EH (cell line): ENCODE results near the gene IHH.
A peak's percentile ranks its signal among the peaks of the same experiment; 100 is the strongest.

Experiments
- DNase-seq: peaks from one replicate; pipeline ENCODE4 v3.0.0-alpha.2; 2015; ENCODE audit warnings: low read depth

Gene IHH

GRCh38 chr2:219073413-219074129 lies 12.8 kb upstream of the IHH start:
- DNase-seq: peak; percentile 64

GRCh38 chr2:219072741-219073250 lies 12.1 kb upstream of the IHH start:
- DNase-seq: no peak

- peak; percentile 44 for DNase-seq
Measured at GRCh38 chr2:219071131-219071816, 10.6 kb upstream of the IHH start.

- DNase-seq: no peak
Measured at GRCh38 chr2:219065484-219065883, 4.8 kb upstream of the IHH start.

GRCh38 chr2:219062081-219062480 lies 1.4 kb upstream of the IHH start:
- DNase-seq: no peak

- no peak for DNase-seq
Measured at GRCh38 chr2:219059725-219060682, 717 bp downstream of the IHH start.

GRCh38 chr2:219059375-219059724 lies 1.4 kb downstream of the IHH start:
- no peak for DNase-seq

- peak; percentile 56 for DNase-seq
Measured at GRCh38 chr2:219058541-219059374, 2.0 kb downstream of the IHH start.

- peak; percentile 61 for DNase-seq
Measured at GRCh38 chr2:219057709-219058540, 2.8 kb downstream of the IHH start.

GRCh38 chr2:219056896-219057708 lies 3.6 kb downstream of the IHH start:
- no peak for DNase-seq

- no peak for DNase-seq
Measured at GRCh38 chr2:219056176-219056895, 4.4 kb downstream of the IHH start.

- DNase-seq: no peak
Measured at GRCh38 chr2:219054956-219055903, 5.5 kb downstream of the IHH start.

GRCh38 chr2:219049282-219049681 lies 11.4 kb downstream of the IHH start:
- no peak for DNase-seq

- DNase-seq: peak; percentile 55
Measured at GRCh38 chr2:219045937-219046550, 14.7 kb downstream of the IHH start.

- DNase-seq: no peak
Measured at GRCh38 chr2:219042750-219043149, 18.0 kb downstream of the IHH start.

GRCh38 chr2:219042157-219042556 lies 18.6 kb downstream of the IHH start:
- no peak for DNase-seq

GRCh38 chr2:219041252-219041651 lies 19.5 kb downstream of the IHH start, which contains the start of gene CFAP65:
CFAP65 (minus strand) TSS chr2:219041516; CDS start chr2:219039048, 2,468 bp downstream.
- peak; percentile 57 for DNase-seq
